GM19043 (cell line): Measurements from ENCODE around the gene MRGPRG.

Source experiments
- ATAC-seq: cut with Tn5 transposase; IDR thresholded peaks from one replicate; pipeline ENCODE4 v1.9.1; 2021; ENCODE audit warnings: low read depth; ENCODE audit not compliant: unreplicated experiment

Gene MRGPRG

DNA sequence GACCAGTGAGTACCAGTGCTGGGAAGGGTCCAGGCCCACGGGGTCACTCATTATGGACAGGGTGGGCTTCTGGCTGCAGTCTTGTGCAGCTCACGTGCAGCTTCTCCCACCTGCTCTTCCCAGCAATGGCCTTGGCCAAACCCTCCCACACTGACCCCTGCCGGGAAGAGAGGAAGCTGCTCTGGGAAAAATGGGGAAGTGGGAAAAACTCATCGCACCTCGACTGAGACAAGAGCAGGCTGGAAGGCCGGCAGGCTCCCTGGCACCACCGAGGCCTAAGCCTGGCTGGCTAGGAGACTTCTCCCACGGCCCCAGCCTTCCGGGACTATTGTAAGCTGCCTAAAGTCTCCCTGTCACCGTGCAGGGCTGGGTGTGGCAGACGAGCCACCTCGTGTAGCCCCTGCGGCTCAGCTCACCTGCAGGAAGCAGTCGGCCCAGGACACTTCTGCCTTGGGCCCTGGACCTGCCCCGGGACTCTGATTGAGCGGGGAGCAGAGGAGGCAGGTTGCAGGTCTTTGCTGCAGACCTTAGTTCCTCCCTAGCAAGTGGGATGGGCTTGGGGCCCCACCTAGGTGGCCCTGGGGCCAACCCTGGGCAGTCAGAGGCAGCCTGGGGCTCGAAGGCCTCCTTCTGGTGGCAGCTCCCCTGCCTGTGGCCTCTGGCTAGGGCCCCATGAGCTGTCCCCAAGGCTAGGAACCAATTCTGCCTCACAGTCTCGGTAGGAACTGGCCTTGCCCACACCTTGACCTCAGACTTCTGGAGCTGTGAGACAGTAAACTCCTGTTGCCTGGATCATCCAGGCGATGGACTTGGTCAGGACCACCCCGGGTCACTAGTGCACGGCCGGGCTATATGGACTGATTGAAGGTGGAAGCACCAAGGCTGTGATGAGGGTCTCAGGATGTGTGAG lies 23.1 kb downstream of the MRGPRG start:
- no peak for ATAC-seq

DNA sequence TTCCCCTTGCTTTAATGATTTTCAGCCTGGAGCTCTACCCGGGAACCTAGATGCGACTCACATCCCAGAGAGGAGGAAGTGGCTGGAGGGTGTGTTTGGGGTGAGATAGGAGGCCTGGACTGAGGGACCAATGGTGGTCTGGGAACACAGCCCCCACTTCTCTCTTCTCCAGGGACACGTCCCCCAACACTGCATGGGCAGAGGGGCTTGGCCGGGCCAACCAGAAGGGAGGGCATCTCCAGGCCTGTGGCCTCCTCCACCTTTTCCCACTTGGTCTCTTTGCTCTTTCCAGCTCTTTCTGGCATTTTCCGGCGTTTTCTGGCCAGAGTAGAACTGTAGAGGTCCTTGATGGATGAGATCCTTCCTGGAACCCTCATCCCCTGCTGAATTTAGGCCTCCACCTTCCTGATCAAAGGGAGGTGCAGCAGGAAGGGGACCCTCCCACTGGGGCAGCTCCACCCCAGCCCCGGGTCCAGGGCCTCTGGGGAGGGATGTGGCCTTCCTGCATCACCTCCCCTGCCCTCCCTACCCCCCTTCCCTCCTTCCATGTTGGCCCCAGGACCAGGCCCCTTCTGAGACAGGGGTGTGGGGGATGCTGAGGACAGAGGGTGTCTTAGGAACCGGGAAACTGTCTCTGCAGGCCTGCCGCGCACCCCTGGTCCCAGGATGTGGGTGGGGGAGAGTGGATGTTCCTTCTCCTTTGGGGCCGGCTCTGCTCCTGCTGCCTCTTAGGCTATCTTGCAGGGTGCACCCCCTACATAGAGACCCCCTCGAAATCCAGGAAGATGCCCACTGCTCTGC lies 24.4 kb downstream of the MRGPRG start:
- ATAC-seq = no peak

DNA sequence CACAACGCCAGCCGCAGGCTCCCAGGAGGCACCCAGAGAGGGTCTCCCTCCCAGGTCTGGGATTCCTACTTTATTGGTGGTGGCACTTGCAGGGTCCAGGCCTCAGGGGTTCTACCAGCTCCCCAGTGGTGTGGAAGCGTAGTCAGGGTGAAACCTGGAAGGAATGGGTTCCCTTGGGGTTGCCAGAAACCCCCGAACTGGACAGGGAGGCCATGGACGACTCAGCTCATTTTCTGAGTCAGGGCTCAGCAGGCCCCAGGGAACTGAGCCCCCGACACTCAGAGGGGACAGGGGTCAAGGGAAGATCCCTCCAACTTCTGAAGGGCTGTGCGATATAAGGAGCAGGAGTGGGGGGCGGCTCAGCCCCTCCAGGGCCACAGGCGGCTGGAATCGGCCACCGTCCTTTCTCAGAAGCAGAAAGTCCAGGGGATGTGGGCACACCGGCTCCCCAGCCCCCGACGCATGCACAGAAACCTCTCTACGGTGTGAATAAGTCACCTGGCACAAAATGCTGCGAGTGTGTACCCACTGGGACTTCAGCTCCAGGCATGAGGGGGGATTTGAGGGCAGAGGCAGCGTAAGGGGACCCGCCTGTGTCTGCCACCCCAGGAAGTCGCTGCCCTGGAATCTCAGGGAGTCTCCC lies 25.1 kb downstream of the MRGPRG start:
- no peak for ATAC-seq

DNA sequence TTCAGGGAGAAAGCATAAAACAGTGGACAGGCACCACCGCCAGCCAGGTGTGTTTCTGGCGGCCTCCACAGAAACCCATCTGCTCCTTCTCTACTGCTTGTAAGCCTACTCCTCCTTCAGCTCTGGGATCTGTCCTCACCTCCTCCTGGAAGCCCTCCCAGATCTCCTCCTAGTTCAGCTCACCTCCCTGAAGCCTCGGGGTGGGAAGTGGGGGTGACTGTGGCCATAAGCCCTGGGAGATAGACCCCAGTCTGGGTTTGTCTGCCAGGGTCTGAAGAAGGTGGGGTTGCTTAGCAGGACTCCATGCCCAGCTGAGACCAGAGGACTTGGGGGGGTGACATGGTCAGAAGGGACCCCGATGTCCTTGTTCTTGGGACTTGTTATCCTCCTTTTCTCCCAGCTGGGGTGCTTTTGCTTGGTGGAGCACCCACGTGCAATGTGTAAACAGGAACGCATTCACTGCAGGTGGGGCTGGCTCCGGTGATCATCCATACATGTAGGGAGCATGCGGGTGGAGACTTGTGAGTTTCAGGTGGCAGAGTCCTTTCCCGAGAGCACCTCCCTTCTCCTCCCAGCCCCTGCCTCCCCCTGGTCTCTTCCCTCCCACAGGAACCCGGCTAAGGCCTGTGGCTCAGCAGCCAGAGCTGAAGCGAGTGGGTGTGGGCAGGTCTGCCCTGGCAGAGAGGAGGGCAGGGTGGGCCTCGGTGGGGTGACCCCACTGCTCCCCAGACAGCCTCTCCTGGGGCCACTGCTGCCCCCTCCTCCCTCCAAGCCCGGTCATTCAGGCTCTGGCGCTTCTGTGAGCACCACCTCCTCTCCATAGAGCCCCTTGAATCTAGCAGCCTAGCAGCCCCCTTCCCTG lies 25.9 kb downstream of the MRGPRG start:
- no peak for ATAC-seq

DNA sequence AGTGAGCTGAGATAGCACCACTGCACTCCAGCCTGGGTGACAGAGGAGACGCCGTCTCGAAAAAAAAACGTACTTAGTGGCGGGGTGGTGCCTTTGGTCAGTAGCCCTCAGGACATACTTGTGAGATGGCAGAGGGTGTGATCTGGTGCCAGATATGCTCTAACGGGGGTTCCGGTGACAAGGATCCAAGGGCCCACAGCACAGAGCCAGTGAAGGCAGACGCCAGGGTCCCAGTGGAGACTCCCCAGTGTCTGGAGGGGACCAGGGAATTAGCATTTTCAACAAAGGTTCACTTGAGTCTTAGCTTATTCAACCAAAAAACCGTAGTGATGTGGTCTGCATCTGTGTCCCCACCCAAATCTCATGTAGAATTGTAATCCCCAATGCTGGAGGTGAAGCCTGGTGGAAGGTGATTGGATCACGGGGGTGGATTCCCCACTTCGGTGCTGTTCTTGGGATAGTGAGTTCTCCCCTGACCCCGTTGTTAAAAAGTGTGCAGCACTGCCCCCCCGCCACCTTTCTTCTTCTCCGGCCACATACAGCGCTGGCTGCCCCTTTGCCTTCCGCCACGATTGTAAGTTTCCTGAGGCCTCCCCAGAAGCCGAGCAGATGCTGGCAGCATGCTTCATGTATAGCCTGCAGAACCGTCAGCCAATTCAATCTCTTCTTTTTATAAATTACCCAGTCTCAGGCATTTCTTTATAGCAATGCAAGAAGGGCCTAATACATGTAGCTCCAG lies 26.9 kb downstream of the MRGPRG start:
- ATAC-seq = no peak

DNA sequence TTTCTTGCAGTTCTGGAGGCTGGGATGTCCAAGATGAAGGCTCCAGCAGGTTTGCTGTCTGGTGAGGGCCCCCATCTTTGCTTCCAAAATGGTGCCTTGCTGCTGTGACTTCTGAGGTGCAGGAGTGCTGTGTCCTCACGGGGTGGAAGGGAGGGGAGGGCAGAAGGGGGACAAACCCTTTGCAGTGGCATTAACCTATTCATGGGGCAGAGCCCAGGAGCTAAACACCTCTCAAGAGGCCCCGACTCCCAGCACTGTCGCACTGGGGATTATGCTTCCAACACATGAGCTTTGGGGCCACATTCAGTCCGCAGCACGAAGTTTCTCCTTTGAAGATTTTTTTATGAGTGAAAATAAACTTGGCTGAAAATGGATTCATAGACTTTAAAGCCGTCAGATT lies 28.0 kb downstream of the MRGPRG start:
- no peak for ATAC-seq

DNA sequence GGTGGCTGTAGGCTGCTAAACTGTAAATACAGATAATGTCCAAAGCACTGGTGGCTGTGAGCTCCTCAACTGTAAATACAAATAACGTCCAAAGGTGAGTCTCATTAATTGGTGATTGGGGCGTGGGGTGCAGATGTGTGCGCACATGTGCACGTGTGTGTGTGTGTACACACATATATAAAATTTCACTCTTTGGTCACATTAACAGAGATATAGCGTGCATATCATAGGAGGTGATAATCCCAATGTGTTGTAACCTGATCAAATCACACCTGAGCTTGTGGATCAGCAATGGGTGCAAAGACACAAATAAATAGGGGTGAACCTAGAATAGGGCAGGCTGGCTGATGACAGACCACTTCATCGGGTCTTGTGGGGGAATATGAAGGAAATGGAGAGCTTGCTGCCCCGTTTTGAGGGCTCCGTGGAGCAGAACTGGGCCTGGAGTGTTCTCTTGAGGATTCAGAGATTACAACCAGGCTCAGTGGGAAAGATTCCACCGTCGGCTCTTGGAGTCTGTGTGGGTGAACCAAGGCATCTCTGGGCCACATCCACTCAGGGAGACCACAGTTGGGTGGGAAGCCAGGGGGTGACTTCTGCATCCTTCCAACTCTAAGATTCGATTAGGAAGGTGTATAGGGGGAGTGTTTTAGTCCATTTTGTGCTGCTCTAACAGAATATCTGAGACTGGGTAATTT lies 28.6 kb downstream of the MRGPRG start:
- no peak for ATAC-seq

DNA sequence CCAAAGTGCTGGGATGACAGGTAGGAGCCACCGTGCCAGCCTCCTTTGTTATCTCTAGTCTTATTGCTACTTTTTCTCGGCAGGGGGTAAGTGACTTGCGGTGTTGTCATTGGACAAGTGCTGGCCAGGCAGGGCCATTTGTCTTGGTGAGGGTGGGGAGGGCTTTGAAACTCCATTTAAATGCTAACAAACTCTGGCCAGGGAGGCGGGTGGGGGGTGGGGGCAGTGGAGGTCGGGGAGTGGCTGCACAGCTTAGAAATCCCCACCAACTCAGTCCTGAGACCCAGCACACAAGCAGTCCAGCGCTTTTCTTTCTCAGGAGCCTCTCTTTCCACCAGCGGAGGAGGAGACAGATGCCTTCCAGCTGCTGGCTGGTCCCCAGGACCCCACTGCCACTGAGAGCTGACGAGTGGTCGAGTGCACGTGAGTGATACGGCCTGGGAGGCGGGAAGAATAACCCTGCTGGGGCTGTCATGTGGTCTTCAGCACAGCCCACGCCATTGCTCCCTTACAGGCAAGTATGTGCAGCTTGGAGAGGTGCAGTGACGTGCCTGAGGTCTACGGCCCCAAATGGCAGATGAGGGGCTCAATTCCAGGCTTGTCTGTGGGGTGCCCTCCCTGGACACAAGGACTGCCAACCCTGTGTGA lies 29.3 kb downstream of the MRGPRG start:
- no peak for ATAC-seq

DNA sequence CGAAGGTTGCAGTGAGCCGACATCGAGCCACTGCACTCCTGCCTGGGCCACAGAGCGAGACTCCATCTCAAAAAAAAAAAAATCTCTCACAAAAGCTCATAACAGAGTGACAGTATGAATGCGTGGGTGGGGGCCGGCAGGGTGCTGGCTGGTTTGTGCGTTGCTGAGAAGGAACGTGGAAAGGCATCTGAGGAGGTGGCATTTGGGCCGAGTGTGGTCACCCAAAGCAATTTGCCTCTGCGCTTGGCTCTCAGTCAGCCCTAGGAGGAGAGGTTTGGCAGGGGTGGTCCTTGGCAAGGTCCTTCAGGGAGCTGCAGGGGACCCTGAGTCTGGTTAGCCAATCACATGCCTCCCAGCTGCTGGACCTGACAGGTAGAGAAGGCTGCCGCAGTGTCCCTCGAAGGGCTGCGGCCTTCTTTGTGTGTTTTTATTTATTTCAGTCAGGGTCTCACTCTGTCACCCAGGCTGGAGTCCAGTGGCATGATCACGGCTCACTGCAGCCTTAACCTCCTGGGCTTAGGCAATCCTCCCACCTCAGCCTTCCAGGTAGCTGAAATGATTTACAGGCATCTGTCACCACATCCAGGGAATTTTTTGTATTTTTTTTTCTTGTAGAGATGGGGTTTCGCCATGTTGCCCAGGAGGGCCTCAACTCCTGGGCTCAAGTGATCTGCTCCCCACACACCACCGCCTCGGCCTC lies 30.0 kb downstream of the MRGPRG start:
- no peak for ATAC-seq

DNA sequence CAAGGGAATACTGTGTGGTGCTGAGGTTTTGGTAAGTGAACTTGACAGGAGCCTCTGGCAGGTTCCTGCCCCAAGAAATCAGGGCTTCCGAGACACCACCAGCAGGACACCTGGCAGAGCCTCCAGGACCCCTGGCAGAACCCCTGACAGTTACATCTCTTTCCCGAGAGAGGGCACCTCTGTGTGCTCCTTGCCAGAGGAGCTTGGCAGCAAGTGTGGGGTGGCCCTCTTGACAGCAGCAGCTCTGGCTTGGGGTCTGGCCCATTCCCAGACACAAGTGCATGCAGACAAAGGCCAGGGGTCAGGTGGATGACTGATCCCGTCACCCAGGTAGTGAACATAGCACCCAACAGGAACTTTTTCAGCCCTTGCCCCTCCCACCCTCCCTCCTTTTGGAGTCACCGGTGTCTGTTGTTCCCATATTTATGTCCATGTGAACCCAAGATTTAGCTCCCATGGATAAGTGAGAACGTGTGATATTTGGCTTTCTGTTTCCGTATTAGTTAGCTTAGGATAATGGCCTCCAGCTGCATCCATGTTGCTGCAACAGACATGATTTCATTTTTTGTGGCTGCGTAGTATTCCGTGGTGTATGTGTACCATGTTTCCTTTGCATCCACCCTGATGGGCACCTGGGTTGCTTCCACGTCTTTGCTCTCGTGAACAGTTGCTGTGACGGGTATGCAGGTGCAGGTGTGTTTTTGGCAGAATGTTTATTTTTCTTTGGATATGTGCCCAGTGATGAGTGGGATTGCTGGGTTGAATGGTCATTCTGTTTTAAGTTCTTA lies 32.3 kb downstream of the MRGPRG start:
- ATAC-seq = no peak

DNA sequence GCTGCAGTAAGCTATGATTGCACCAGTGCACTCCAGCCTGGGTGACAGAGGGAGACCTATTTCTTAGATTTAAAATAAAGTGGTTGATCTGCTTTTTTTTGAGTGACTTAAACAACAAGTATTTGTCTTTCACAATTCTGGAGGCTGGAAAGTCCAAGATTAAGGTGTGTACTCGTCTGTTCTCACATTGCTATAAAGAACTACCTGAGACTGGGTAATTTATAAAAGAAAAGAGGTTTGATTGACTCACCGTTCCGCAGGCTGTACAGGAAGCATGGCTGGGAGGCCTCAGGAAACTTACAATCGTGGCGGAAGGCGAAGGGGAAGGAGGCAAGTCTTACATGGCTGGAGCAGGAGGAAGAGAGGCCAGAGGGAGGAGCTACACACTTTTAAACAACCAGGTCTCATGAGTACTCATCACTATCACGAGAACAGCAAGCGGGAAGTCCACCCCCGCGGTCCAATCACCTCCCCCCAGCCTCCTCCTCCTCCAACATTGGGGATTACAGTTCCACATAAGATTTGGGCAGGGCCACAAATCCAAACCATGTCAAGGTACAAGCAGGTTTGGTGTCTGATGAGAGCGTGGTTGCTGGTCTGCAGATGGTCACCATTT lies 33.8 kb downstream of the MRGPRG start:
- ATAC-seq = no peak

DNA sequence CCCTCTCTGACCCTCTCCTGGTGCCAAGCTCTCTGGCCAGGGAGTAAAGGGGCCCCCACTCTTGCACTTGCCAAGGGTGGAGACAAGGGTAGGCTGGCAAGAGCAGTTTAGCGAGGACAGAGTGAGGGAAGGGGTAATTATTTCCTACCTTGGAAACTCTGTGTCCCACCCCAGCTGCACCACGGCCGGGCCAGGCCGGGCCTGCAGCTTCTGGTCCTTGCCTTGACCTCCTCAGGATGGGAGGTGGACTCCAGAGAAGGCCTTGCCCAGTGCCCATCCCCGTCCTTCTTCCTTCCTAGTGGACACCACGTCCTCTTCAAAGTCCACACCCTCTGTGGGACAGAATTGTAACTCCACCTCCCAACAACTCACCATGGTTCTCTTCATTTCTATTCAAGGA lies 35.1 kb downstream of the MRGPRG start:
- ATAC-seq = no peak

DNA sequence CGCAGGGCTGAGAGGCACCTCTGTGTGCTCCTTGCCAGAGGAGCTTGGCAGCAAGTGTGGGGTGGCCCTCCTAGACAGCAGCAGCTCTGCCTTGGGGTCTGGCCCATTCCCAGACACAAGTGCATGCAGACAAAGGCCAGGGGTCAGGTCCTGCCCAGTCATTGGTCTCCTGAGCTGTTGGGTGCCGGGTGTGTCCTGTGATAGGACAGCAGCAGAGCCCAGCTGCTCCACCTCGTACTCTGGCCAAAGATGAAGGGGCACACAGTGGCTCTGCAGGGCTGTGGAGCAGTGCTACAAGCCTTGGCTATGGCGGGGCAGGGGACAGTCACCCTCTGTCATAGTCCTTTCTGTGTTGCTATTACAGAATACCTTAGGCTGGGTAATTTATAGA lies 36.2 kb downstream of the MRGPRG start:
- no peak for ATAC-seq

DNA sequence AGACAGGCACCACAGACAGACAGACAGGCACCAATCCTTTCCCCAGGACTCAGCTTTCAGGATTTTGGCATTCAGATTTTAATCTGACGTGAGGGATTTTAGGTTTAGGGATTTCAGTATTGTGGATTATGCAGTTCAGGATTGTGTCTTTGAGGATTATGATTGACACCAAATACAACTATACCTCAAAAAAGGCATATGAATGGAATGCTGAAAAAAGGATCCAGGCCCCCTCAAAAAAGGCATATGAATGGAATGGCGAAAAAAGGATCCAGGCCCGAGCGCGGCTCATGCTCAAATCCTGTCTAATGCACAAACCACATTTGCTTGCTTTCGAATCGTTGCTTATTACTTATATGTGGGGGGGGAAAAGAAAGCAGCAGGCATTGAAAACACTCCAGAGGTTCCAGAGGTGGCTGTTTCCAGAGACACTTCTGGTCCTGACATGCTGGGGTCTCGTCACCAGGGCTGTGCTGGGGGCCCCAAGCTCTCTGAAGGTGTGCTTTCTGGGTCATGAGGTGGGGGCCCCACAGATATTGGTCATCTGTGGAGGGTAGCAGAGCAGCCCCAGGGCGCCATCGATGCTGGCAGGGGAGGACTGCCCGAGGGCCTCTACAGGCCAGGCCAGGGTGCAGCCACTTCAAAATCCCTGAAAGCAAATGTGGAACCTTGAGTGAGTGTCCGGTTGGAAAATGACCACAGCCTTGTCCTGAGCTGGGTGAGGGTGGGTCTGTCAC lies 36.7 kb downstream of the MRGPRG start:
- ATAC-seq = no peak

DNA sequence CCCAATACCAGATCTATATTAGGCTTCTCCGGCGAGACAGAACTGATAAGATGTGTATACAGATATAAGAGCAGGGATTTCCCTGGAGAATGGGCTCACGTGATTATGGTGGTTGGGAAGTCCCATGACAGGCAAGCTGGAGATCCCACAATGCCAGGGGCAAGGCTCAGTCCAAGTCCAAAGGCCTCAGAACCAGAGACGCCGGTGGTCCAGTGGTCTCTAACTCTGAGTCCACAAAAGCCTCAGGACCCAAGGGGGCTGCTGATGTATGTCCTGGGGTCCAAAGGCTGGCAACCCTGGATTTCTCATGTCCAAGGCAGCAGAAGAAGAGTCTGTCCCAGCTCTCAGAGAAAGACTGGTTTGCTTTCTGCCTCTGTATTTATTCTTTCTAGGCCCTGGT lies 37.7 kb downstream of the MRGPRG start:
- no peak for ATAC-seq

DNA sequence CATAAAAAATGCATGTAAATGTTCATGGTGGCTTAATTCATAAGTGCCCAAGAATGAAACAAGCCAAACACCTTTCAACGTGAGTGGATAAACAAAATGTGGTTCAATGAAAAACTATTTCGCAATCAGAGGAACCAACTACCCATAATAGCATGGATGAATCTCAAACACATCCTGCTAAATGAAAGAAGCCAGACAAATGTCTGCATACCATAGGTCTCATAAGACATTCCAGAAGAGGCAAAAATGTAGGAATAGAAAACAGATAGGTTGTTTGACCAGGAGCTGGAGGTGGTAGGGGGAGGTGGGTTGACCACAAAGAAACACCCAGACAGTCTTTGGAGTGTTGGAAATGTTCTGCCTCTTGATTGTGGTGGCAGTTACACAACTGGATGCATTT lies 40.3 kb downstream of the MRGPRG start:
- ATAC-seq = no peak
